ENCODE results near the gene AARS1.
A peak's percentile ranks its signal among the peaks of the same experiment; 100 is the strongest.
"Not testable (repeated sequence)": the region's sequence is repeated elsewhere in the genome, so short reads cannot be mapped to it uniquely, and the experiment has no call there.

The AARS1 gene

DNA sequence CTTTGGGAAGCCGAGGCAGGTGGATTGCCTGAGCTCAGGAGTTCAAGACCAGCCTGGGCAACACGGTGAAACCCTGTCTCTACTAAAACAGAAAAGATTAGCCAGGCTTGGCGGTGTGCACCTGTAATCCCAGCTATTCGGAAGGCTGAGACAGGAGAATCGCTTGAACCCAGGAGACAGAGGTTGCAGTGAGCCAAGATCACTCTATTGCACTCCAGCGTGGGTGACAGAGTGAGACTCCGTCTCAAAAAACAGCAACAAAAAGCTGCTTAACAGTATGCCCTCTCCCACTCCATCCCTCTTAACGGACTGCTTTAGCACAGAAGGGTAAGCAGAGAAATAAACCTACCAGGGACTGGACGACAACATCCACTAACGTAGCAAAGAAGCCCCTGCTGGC is 21.4 kb downstream of the AARS1 start:
- H3K9me3 ChIP-seq (ENCODE audit: control insufficient read depth, low read length); H3K27me3 ChIP-seq (replicated peaks; ENCODE audit: control insufficient read depth, insufficient read depth, low read length); H3K4me1 ChIP-seq (ENCODE audit: control insufficient read depth, insufficient read depth, low read length); DNase-seq (ENCODE audit: low read depth); H3K4me3 ChIP-seq (ENCODE audit: low read length); H3K9ac ChIP-seq (ENCODE audit: low read length): not testable (repeated sequence)
- H3K36me3 ChIP-seq (ENCODE audit: control insufficient read depth, insufficient read depth, low read length, severe bottlenecking) = peaks cover 94% of the 10 kb centered on the region

DNA sequence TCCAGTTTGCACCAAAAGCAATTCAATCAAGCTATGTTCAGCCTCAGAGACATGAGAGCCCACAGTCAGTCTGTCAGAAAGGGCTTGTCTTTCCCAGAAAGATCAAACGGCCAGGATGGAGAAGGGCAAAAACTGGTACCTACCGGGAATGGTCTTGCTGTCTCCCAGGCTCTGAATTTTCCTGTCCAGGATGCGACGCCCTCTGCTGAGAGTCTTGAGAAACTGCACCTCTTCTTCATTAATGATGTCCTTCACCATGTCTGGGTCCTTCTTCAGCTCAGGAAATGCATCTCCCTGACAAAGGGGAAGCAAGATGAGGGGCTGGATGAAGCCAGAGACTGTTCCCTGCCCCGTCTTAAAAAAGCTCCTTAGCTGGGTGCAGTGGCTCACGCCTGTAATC is 21.8 kb downstream of the AARS1 start:
- Histone ChIP-seq H3K27me3 (replicated peaks; ENCODE audit: control insufficient read depth, insufficient read depth, low read length) (no peaks in the 10 kb centered on the region), H3K4me1 (ENCODE audit: control insufficient read depth, insufficient read depth, low read length) (no peaks in the 10 kb centered on the region), H3K4me3 (ENCODE audit: low read length) (no peak overlapping the region), H3K36me3 (ENCODE audit: control insufficient read depth, insufficient read depth, low read length, severe bottlenecking) (peaks cover 94% of the 10 kb centered on the region), H3K9ac (ENCODE audit: low read length) (no peak overlapping the region), H3K9me3 (ENCODE audit: control insufficient read depth, low read length) (no peaks in the 10 kb centered on the region)
- DNase-seq (ENCODE audit: low read depth) = peak; percentile 47

- not testable (repeated sequence) for H3K4me1 ChIP-seq (ENCODE audit: control insufficient read depth, insufficient read depth, low read length); DNase-seq (ENCODE audit: low read depth); H3K4me3 ChIP-seq (ENCODE audit: low read length); H3K27me3 ChIP-seq (replicated peaks; ENCODE audit: control insufficient read depth, insufficient read depth, low read length); H3K9ac ChIP-seq (ENCODE audit: low read length); H3K9me3 ChIP-seq (ENCODE audit: control insufficient read depth, low read length)
- peaks cover 99% of the 10 kb centered on the region for H3K36me3 ChIP-seq (ENCODE audit: control insufficient read depth, insufficient read depth, low read length, severe bottlenecking)
Measured at GRCh38 chr16:70259903-70260302, 29.4 kb downstream of the AARS1 start.

DNA sequence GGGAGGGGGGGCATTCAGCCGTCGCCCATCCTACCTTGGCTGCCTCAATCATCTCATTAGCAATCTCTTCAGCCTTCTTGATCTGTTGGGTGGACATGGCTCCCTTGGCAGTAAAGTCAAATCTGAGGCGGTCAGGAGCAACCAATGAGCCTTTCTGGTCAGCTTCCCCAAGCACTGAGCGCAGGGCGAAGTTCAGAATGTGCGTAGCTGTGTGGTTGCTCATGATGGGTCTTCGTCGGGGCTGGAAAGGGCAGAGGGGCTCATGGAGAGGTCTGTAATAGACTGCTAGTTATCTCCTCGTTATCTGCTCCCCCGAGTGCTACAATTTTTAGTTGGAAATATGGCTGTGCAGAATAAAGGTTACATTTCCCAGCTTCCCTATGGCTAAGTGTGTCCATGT is 30.4 kb downstream of the AARS1 start:
- DNase-seq (ENCODE audit: low read depth) = no peak
- Histone ChIP-seq H3K27me3 (replicated peaks; ENCODE audit: control insufficient read depth, insufficient read depth, low read length) (no peaks in the 10 kb centered on the region), H3K36me3 (ENCODE audit: control insufficient read depth, insufficient read depth, low read length, severe bottlenecking) (peaks cover 99% of the 10 kb centered on the region), H3K4me3 (ENCODE audit: low read length) (no peak overlapping the region), H3K4me1 (ENCODE audit: control insufficient read depth, insufficient read depth, low read length) (no peaks in the 10 kb centered on the region), H3K9me3 (ENCODE audit: control insufficient read depth, low read length) (no peaks in the 10 kb centered on the region), H3K9ac (ENCODE audit: low read length) (no peak overlapping the region)

DNA sequence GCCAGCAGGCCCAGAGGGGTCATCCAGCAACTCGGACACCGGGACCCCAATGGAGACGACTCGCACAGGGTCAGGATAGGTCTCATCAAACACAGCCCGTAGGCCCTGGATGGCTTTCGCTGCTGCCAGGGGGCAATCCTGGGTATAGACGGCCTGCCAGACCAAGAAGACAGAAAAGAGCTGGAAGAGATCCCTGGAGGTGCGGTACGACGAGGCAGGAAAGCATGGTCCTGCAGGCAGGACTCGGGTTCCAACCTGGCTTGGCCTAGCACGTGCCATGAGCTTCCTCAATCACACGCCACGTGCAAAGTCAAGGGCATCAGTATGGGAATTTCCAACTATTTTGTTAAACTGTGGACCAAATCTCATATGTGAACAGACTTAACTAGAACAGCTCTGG is 31.2 kb downstream of the AARS1 start:
- no peak overlapping the region for H3K9ac ChIP-seq (ENCODE audit: low read length)
- H3K4me3 ChIP-seq (ENCODE audit: low read length) = no peak overlapping the region
- H3K4me1 ChIP-seq (ENCODE audit: control insufficient read depth, insufficient read depth, low read length) = no peaks in the 10 kb centered on the region
- no peak for DNase-seq (ENCODE audit: low read depth)
- H3K36me3 ChIP-seq (ENCODE audit: control insufficient read depth, insufficient read depth, low read length, severe bottlenecking) = peaks cover 99% of the 10 kb centered on the region
- H3K9me3 ChIP-seq (ENCODE audit: control insufficient read depth, low read length) = no peaks in the 10 kb centered on the region
- no peaks in the 10 kb centered on the region for H3K27me3 ChIP-seq (replicated peaks; ENCODE audit: control insufficient read depth, insufficient read depth, low read length)

DNA sequence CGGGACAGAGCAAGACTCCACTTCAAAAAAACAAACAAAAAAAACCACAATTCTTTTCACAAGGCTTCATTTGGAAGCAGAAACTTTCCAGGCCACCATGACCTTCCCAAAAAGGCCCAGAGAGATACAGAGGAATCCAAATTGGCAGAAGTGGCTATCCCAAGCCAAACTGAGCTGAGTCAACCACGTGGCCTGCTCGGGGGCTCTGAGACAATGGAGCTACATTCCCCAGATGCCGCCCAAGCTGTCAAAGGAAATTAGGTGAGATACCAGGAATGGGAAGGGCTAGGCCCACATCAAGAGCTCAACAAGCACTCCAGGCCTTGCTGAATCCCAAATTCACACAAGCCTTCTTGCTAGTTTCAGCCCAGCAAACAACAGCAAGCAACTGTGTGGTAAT is 31.9 kb downstream of the AARS1 start:
- peaks cover 99% of the 10 kb centered on the region for H3K36me3 ChIP-seq (ENCODE audit: control insufficient read depth, insufficient read depth, low read length, severe bottlenecking)
- H3K9ac ChIP-seq (ENCODE audit: low read length) = no peak overlapping the region
- H3K27me3 ChIP-seq (replicated peaks; ENCODE audit: control insufficient read depth, insufficient read depth, low read length) = no peaks in the 10 kb centered on the region
- no peak for DNase-seq (ENCODE audit: low read depth)
- no peaks in the 10 kb centered on the region for H3K4me1 ChIP-seq (ENCODE audit: control insufficient read depth, insufficient read depth, low read length)
- H3K9me3 ChIP-seq (ENCODE audit: control insufficient read depth, low read length) = no peaks in the 10 kb centered on the region
- no peak overlapping the region for H3K4me3 ChIP-seq (ENCODE audit: low read length)

GRCh38 chr16:70255574-70255973 is 33.7 kb downstream of the AARS1 start:
- Histone ChIP-seq H3K4me3 (ENCODE audit: low read length) (no peak overlapping the region), H3K36me3 (ENCODE audit: control insufficient read depth, insufficient read depth, low read length, severe bottlenecking) (peaks cover 86% of the 10 kb centered on the region), H3K9me3 (ENCODE audit: control insufficient read depth, low read length) (no peaks in the 10 kb centered on the region), H3K27me3 (replicated peaks; ENCODE audit: control insufficient read depth, insufficient read depth, low read length) (no peaks in the 10 kb centered on the region), H3K9ac (ENCODE audit: low read length) (no peak overlapping the region), H3K4me1 (ENCODE audit: control insufficient read depth, insufficient read depth, low read length) (no peaks in the 10 kb centered on the region)
- DNase-seq (ENCODE audit: low read depth) = no peak

GRCh38 chr16:70254965-70255286 is 34.4 kb downstream of the AARS1 start:
- Histone ChIP-seq H3K27me3 (replicated peaks; ENCODE audit: control insufficient read depth, insufficient read depth, low read length) (no peaks in the 10 kb centered on the region), H3K4me1 (ENCODE audit: control insufficient read depth, insufficient read depth, low read length) (peaks cover 3% of the 10 kb centered on the region), H3K36me3 (ENCODE audit: control insufficient read depth, insufficient read depth, low read length, severe bottlenecking) (peaks cover 82% of the 10 kb centered on the region), H3K4me3 (ENCODE audit: low read length) (no peak overlapping the region), H3K9ac (ENCODE audit: low read length) (no peak overlapping the region), H3K9me3 (ENCODE audit: control insufficient read depth, low read length) (no peaks in the 10 kb centered on the region)
- DNase-seq (ENCODE audit: low read depth) = no peak

DNA sequence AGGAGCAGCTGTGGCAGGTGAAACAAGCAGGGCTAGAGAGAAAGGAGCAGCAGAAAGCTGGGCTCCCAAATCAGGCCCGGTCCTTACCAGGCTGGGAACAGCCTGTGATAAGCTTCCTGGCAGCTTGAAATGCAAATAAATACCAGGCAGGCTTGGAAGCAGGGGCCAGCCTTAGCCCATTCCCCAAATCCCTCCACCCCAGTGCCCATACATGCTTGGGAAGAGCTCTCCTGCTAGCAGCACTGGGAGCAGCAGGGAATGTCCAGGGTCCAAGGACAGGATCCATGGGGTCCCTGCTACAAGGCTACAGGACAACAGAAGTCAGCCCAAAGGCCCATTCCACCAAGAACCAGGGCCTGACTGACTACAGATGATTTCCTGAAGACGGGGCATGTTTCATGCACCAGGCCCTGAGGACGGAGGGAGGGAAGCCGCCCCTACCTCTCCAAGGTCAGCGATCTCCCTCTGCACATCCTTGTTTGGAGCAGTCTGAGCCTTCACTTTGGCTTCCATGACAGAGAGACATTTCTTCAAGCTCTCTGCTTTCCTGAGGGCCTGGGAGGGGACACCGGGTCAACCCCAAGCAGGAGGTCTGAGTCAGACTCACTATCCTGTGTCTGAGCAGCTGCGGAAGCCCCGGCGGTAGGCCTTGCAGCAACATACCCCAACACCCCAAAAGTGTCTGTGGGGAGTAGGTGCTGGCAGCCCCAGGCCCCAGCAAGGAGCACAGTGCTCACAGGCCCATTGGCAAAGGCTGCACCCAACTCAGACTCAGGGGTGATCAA is 34.9 kb downstream of the AARS1 start:
- peaks cover 6% of the 10 kb centered on the region for H3K4me1 ChIP-seq (ENCODE audit: control insufficient read depth, insufficient read depth, low read length)
- no peaks in the 10 kb centered on the region for H3K9me3 ChIP-seq (ENCODE audit: control insufficient read depth, low read length)
- no peak overlapping the region for H3K4me3 ChIP-seq (ENCODE audit: low read length)
- DNase-seq (ENCODE audit: low read depth) = no peak
- no peaks in the 10 kb centered on the region for H3K27me3 ChIP-seq (replicated peaks; ENCODE audit: control insufficient read depth, insufficient read depth, low read length)
- peaks cover 77% of the 10 kb centered on the region for H3K36me3 ChIP-seq (ENCODE audit: control insufficient read depth, insufficient read depth, low read length, severe bottlenecking)
- H3K9ac ChIP-seq (ENCODE audit: low read length) = no peak overlapping the region

- H3K9me3 ChIP-seq (ENCODE audit: control insufficient read depth, low read length) = no peaks in the 10 kb centered on the region
- H3K4me3 ChIP-seq (ENCODE audit: low read length) = no peak overlapping the region
- peaks cover 7% of the 10 kb centered on the region for H3K4me1 ChIP-seq (ENCODE audit: control insufficient read depth, insufficient read depth, low read length)
- H3K36me3 ChIP-seq (ENCODE audit: control insufficient read depth, insufficient read depth, low read length, severe bottlenecking) = peaks cover 69% of the 10 kb centered on the region
- H3K27me3 ChIP-seq (replicated peaks; ENCODE audit: control insufficient read depth, insufficient read depth, low read length) = no peaks in the 10 kb centered on the region
- H3K9ac ChIP-seq (ENCODE audit: low read length) = no peak overlapping the region
- DNase-seq (ENCODE audit: low read depth) = peak; percentile 68
Measured at GRCh38 chr16:70253291-70254106, 35.8 kb downstream of the AARS1 start.

GRCh38 chr16:70252355-70252988 is 36.8 kb downstream of the AARS1 start:
- Histone ChIP-seq H3K36me3 (ENCODE audit: control insufficient read depth, insufficient read depth, low read length, severe bottlenecking) (peaks cover 58% of the 10 kb centered on the region), H3K4me3 (ENCODE audit: low read length) (no peak overlapping the region), H3K9ac (ENCODE audit: low read length) (no peak overlapping the region), H3K9me3 (ENCODE audit: control insufficient read depth, low read length) (no peaks in the 10 kb centered on the region), H3K4me1 (ENCODE audit: control insufficient read depth, insufficient read depth, low read length) (peaks cover 7% of the 10 kb centered on the region), H3K27me3 (replicated peaks; ENCODE audit: control insufficient read depth, insufficient read depth, low read length) (no peaks in the 10 kb centered on the region)
- peak; percentile 33 for DNase-seq (ENCODE audit: low read depth)
